CD4-positive, alpha-beta T cell (primary cell): ENCODE results near the gene MEAF6. TPM values are rescaled to one million over a fixed set of nuclear protein-coding genes. Genes with fewer than 3 reads are reported as not detected.

Experiments
- ATAC-seq: fragments of 200-7000 bp; cut with Tn5 transposase; one replicate; pipeline ENCODE4 v1.10.0; 2022; ENCODE audit warnings: mild to moderate bottlenecking; ENCODE audit not compliant: poor library complexity
- CTCF ChIA-PET: fragments of 350-600 bp; sonication (Branson Sonifier 250); formaldehyde crosslinking; loops from one replicate; lab custom pipeline; 2021; ENCODE audit warnings: antibody characterized with exemption, inconsistent platforms; lab: Charles Lee
- POLR2A ChIA-PET: fragments of 350-600 bp; sonication (Branson Sonifier 250); formaldehyde crosslinking; loops from one replicate; lab custom pipeline; 2021; ENCODE audit warnings: antibody characterized with exemption, inconsistent platforms; lab: Charles Lee
- DNase-seq, 14 experiments: peaks; one replicate each; pipeline ENCODE4 v3.0.0-alpha.2; 2013 to 2020; ENCODE audit warnings: mixed read lengths in 2 of 14
- H3K27ac ChIP-seq, 2 donors: one replicate each; pipeline versions ENCODE4 v1.5.1 to v1.7.0; 2013; ENCODE audit warnings: low read length in 2 of 2, low read depth in 1 of 2, mild to moderate bottlenecking in 1 of 2
- H3K27me3 ChIP-seq, 2 experiments: 1 replicate in 1 of 2; 2 replicates in 1 of 2; pipeline versions ENCODE4 v1.6.1 to v1.7.0; 2013; ENCODE audit warnings: low read length in 2 of 2, control low read depth in 1 of 2, mild to moderate bottlenecking in 1 of 2, moderate library complexity in 1 of 2; ENCODE audit not compliant: insufficient read depth in 2 of 2, control insufficient read depth in 1 of 2
- H3K36me3 ChIP-seq: one replicate; pipeline ENCODE4 v1.6.1; 2013; ENCODE audit warnings: low read length, control low read depth; ENCODE audit not compliant: insufficient read depth
- H3K4me1 ChIP-seq: one replicate; pipeline ENCODE4 v1.6.1; 2013; ENCODE audit warnings: low read length, control low read depth; ENCODE audit not compliant: insufficient read depth
- H3K4me3 ChIP-seq: one replicate; pipeline ENCODE4 v1.5.1; 2013; ENCODE audit warnings: mild to moderate bottlenecking, low read length, moderate library complexity
- H3K9me3 ChIP-seq, 2 experiments: 1 replicate in 1 of 2; 2 replicates in 1 of 2; pipeline versions ENCODE4 v1.6.1 to v1.7.0; 2013; ENCODE audit warnings: low read length in 2 of 2, mild to moderate bottlenecking in 2 of 2, control low read depth in 1 of 2, moderate library complexity in 1 of 2; ENCODE audit not compliant: control insufficient read depth in 1 of 2, insufficient read depth in 1 of 2
- H3K27ac Mint-ChIP-seq: one replicate; pipeline ENCODE4 v1.8.0; 2020; ENCODE audit warnings: mixed read lengths
- H3K27me3 Mint-ChIP-seq: one replicate; pipeline ENCODE4 v1.8.0; 2021; ENCODE audit warnings: mixed read lengths
- H3K36me3 Mint-ChIP-seq: one replicate; pipeline ENCODE4 v1.8.0; 2021; ENCODE audit warnings: low read depth, mixed read lengths
- H3K4me1 Mint-ChIP-seq: one replicate; pipeline ENCODE4 v1.8.0; 2021; ENCODE audit warnings: low read depth, mixed read lengths
- H3K4me3 Mint-ChIP-seq: one replicate; pipeline ENCODE4 v1.8.0; 2020; ENCODE audit warnings: mild to moderate bottlenecking, mixed read lengths
- H3K9me3 Mint-ChIP-seq: one replicate; pipeline ENCODE4 v1.8.0; 2020; ENCODE audit warnings: mixed read lengths
- CTCF ChIP-seq: fragments of 200-600 bp; IDR thresholded peaks from one replicate; pipeline ENCODE4 v1.8.0; 2022; ENCODE audit warnings: antibody characterized with exemption, mild to moderate bottlenecking
- intact Hi-C, 2 experiments: fragments of 100-400 bp; cut with DNase I in 1 of 2; cut with micrococcal nuclease in 1 of 2; formaldehyde crosslinking; loops; one replicate each; pipeline versions ENCODE4 v1.15.1 to v1.9.0; 2023 to 2025; cut with DNase I, micrococcal nuclease
- microRNA-seq: library from miRNA; unstranded; fragments of <30 nt; microRNA quantifications from one replicate; pipeline ENCODE4 v1.2.0, GENCODE V29; 2021; ENCODE audit warnings: borderline microRNAs expressed, borderline replicate concordance
- total RNA-seq, 174 experiments: library from RNA in 2 of 174; stranded (reverse) in 2 of 174; gene quantifications; one replicate each; pipeline ENCODE4 v1.2.3 and lab custom pipeline; 2021 to 2026

The MEAF6 gene
- total RNA-seq, 2 experiments from 2014 or later = 39.0 to 41.5 TPM

- DNase-seq (no peak), ATAC-seq (no peak)
- H3K9me3 Mint-ChIP-seq = no peaks in the 10 kb centered on the region
- no peaks in the 10 kb centered on the region for H3K36me3 ChIP-seq
- H3K9me3 ChIP-seq = no peaks in the 10 kb centered on the region
- H3K27ac Mint-ChIP-seq = no peak overlapping the region
- POLR2A ChIA-PET = no interaction called here
- no peaks in the 10 kb centered on the region for H3K36me3 Mint-ChIP-seq
- TF ChIP-seq CTCF = no peak
- peaks cover 0 to 3% of the 10 kb centered on the region in 2 experiments for H3K27me3 ChIP-seq
- peaks cover 14% of the 10 kb centered on the region for H3K4me1 Mint-ChIP-seq
- H3K27ac ChIP-seq = no peak overlapping the region
- H3K27me3 Mint-ChIP-seq = no peaks in the 10 kb centered on the region
- intact Hi-C loops = no loop called here
- no peak overlapping the region for H3K4me3 ChIP-seq
- H3K4me1 ChIP-seq = peaks cover 10% of the 10 kb centered on the region
- no peak overlapping the region for H3K4me3 Mint-ChIP-seq
- CTCF ChIA-PET = no interaction called here
These were observed 67.7 kb downstream of the MEAF6 start for GRCh38 chr1:37446874-37447273.

- Histone ChIP-seq H3K4me3 (no peak overlapping the region), H3K36me3 (no peaks in the 10 kb centered on the region), H3K27ac (no peak overlapping the region), H3K4me1 (no peaks in the 10 kb centered on the region), H3K9me3 (no peaks in the 10 kb centered on the region), H3K27me3 (peaks cover 0 to 6% of the 10 kb centered on the region in 2 experiments)
- Mint-ChIP-seq H3K9me3 (no peaks in the 10 kb centered on the region), H3K4me1 (no peaks in the 10 kb centered on the region), H3K4me3 (no peak overlapping the region), H3K27me3 (peaks cover 4% of the 10 kb centered on the region), H3K27ac (no peak overlapping the region), H3K36me3 (no peaks in the 10 kb centered on the region)
- ATAC-seq (no peak), DNase-seq (no peak)
- TF ChIP-seq CTCF = no peak
- intact Hi-C loops = no loop called here
- POLR2A ChIA-PET = no interaction called here
- CTCF ChIA-PET = no interaction called here
These were observed 71.9 kb downstream of the MEAF6 start for GRCh38 chr1:37442644-37443043.

Small RNA genes within 50 kb of the gene (microRNA-seq; reads per million reads assigned to microRNA genes)
- not detected for gene MIR5581
- not detected for gene MIR6732

Other genes with a start within 250 kb of the MEAF6 start
- gene ZC3H12A, start 40.2 kb downstream of the MEAF6 start, total RNA-seq = 100 to 1,000 TPM; 164 to 165 TPM
- gene SNIP1, start 39.5 kb upstream of the MEAF6 start, total RNA-seq = 10 to 100 TPM; 57.9 to 64.7 TPM
- gene DNALI1, start 42.2 kb upstream of the MEAF6 start, total RNA-seq = not detected
- 10 to 100 TPM; 43.4 to 44.5 TPM for gene GNL2, start 81.2 kb upstream of the MEAF6 start, total RNA-seq
- gene RSPO1, start 120.1 kb upstream of the MEAF6 start, total RNA-seq = not detected
- gene CDCA8, start 177.8 kb upstream of the MEAF6 start, total RNA-seq = under 1 TPM; 0.25 to 0.36 TPM